Endodermal cell (in vitro differentiated cells): Measurements from ENCODE around the gene OR4D2. TPM values are rescaled to one million over a fixed set of nuclear protein-coding genes. Genes with fewer than 3 reads are reported as not detected.

Experiments
- DNase-seq: peaks from one replicate; pipeline ENCODE4 v3.0.0-alpha.2; 2017
- H3K27ac ChIP-seq: 2 replicates; pipeline ENCODE4 v1.5.1; 2013; ENCODE audit warnings: mild to moderate bottlenecking, low read depth, low read length, moderate library complexity
- H3K27me3 ChIP-seq: 2 replicates; pipeline ENCODE4 v1.6.1; 2013; ENCODE audit warnings: mild to moderate bottlenecking, low read length, moderate library complexity; ENCODE audit not compliant: insufficient read depth, control insufficient read depth, poor library complexity, severe bottlenecking
- H3K36me3 ChIP-seq: 2 replicates; pipeline ENCODE4 v1.7.0; 2013; ENCODE audit warnings: mild to moderate bottlenecking, low read length, moderate library complexity; ENCODE audit not compliant: control insufficient read depth, insufficient read depth
- H3K4me1 ChIP-seq: one replicate; pipeline ENCODE4 v1.7.0; 2013; ENCODE audit warnings: low read length; ENCODE audit not compliant: control insufficient read depth, insufficient read depth
- H3K4me3 ChIP-seq: 2 replicates; pipeline ENCODE4 v1.5.1; 2013; ENCODE audit warnings: mild to moderate bottlenecking, low read length, moderate library complexity
- H3K9ac ChIP-seq: 2 replicates; pipeline ENCODE4 v1.6.1; 2013; ENCODE audit warnings: mild to moderate bottlenecking, low read length, moderate library complexity; ENCODE audit not compliant: poor library complexity, severe bottlenecking; ENCODE audit errors: extremely low read depth
- H3K9me3 ChIP-seq: 2 replicates; pipeline ENCODE4 v1.6.1; 2013; ENCODE audit warnings: mild to moderate bottlenecking, low read length, moderate library complexity; ENCODE audit not compliant: control insufficient read depth
- H3K27ac Mint-ChIP-seq: 2 replicates; pipeline ENCODE4 v1.8.0; 2020; ENCODE audit warnings: mixed read lengths
- H3K27me3 Mint-ChIP-seq: 2 replicates; pipeline ENCODE4 v1.8.0; 2021; ENCODE audit warnings: mild to moderate bottlenecking, mixed read lengths; ENCODE audit not compliant: insufficient read depth
- H3K36me3 Mint-ChIP-seq: 2 replicates; pipeline ENCODE4 v1.8.0; 2020; ENCODE audit warnings: low read depth, mixed read lengths
- H3K4me1 Mint-ChIP-seq: 2 replicates; pipeline ENCODE4 v1.8.0; 2020; ENCODE audit warnings: mixed read lengths
- H3K4me3 Mint-ChIP-seq: 2 replicates; pipeline ENCODE4 v1.8.0; 2020; ENCODE audit warnings: mild to moderate bottlenecking, moderate library complexity, mixed read lengths
- H3K9me3 Mint-ChIP-seq: 2 replicates; pipeline ENCODE4 v1.8.0; 2020; ENCODE audit warnings: mild to moderate bottlenecking, mixed read lengths
- CTCF ChIP-seq: fragments of 200-600 bp; sonication (generic); conservative IDR thresholded peaks from 2 replicates; pipeline ENCODE4 v1.5.0; 2021; ENCODE audit warnings: antibody characterized with exemption, mild to moderate bottlenecking
- WGBS, 2 experiments: methylation state at CpG; one replicate each; pipeline versions ENCODE4 v1.1.5 to v1.1.7; 2013; ENCODE audit warnings: missing lambda C conversion rate in 2 of 2, mixed read lengths in 1 of 2; ENCODE audit not compliant: insufficient coverage in 1 of 2, insufficient read length in 1 of 2; 5-methylcytosine and 5-hydroxymethylcytosine counted together
- total RNA-seq, 2 donors: library from RNA; stranded (reverse); fragmentation: NEBNext Ultra II Directional in 1 of 2; extraction: Animal tissue kit (Norgen Biotek cat#: 25700) in 1 of 2; gene quantifications; 2 replicates in 1 of 2; 3 replicates in 1 of 2; pipeline ENCODE4 v1.2.1, GENCODE V29; 2021

OR4D2 gene
- total RNA-seq, 2 donors from 2014 or later = not detected

DNA sequence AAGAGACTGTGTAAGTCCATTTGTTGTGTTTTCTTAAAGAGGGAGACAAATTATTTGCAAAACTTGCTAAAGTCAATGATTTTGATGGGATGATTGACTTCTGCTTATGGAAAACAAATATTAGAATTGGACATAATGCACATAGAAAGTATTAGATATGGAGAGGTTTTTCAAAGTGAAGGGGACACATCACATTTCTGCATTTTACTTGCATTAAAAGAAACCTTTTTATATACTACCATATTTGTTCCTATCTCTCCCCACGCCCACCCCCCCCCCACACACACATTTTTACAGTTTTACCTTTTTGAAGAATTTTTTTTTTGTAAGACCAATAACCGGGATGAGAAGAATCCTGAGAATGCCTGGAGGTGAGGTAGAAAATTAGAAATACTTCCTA is 8.6 kb upstream of the OR4D2 start:
- no peak overlapping the region for H3K27ac ChIP-seq
- Mint-ChIP-seq H3K9me3 (no peaks in the 10 kb centered on the region), H3K4me3 (no peak overlapping the region), H3K27ac (no peak overlapping the region), H3K4me1 (no peaks in the 10 kb centered on the region), H3K27me3 (peaks cover 85% of the 10 kb centered on the region), H3K36me3 (no peaks in the 10 kb centered on the region)
- TF ChIP-seq CTCF = no peak
- no peak for DNase-seq
- WGBS, 2 experiments = 100% methylated on average over 1 of the region's 2 CpGs; no CpG with 5 or more reads in 1 of the 2 experiments
- H3K9me3 ChIP-seq = no peaks in the 10 kb centered on the region
- no peaks in the 10 kb centered on the region for H3K4me1 ChIP-seq
- peaks cover 97% of the 10 kb centered on the region for H3K27me3 ChIP-seq
- no peaks in the 10 kb centered on the region for H3K36me3 ChIP-seq
- no peak overlapping the region for H3K9ac ChIP-seq
- no peak overlapping the region for H3K4me3 ChIP-seq

DNA sequence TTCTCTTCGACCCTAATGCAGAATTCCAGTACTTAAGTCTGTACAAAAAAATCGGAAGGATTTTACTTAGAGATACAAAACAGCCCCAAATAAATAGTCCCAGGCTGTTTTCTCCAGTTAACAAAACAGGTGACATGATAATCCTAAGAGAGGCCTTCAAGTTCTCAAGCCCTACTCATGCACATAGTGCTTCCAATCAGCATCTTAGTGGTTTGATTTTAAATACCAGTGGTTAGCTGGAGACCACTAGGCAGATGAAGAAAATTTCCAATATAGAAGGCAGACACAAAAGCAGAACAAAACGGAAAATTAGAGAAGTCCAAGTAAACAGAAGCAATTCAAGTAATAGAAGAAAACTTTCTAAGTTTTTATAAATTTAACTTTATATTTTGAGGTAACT is 5.2 kb upstream of the OR4D2 start:
- H3K4me1 ChIP-seq = no peaks in the 10 kb centered on the region
- H3K4me3 Mint-ChIP-seq = no peak overlapping the region
- H3K27me3 ChIP-seq = peaks cover 97% of the 10 kb centered on the region
- H3K36me3 ChIP-seq = no peaks in the 10 kb centered on the region
- H3K27me3 Mint-ChIP-seq = peaks cover 72% of the 10 kb centered on the region
- no peak for TF ChIP-seq CTCF
- WGBS, 2 experiments = 78 to 94% methylated on average over 2 to 3 of the region's 3 CpGs
- no peaks in the 10 kb centered on the region for H3K36me3 Mint-ChIP-seq
- no peak overlapping the region for H3K27ac ChIP-seq
- no peaks in the 10 kb centered on the region for H3K9me3 ChIP-seq
- H3K9ac ChIP-seq = no peak overlapping the region
- H3K4me3 ChIP-seq = no peak overlapping the region
- no peak for DNase-seq
- no peaks in the 10 kb centered on the region for H3K9me3 Mint-ChIP-seq
- no peak overlapping the region for H3K27ac Mint-ChIP-seq
- H3K4me1 Mint-ChIP-seq = no peaks in the 10 kb centered on the region

DNA sequence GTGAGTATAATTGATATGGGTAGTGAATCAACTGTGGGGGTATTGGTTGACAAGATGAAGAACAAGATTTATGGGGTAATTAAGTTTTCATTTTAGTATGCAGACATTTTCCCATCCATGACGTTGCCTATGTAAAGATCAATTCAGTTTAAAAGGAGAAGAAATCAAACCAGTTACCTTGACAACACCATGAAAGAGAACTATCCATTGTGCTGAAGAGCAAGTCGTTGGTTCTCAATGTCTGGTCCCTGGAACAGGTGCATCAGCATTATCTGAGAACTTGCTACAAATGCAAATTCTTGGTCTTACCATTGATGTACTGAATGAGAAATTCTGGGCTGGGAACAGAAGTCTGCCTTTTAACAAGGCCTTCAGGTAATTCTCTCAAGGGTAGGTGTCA is 801 bp upstream of the OR4D2 start:
- peaks cover 2% of the 10 kb centered on the region for H3K9me3 Mint-ChIP-seq
- Histone ChIP-seq H3K4me3 (no peak overlapping the region), H3K27me3 (peaks cover 92% of the 10 kb centered on the region), H3K4me1 (no peaks in the 10 kb centered on the region), H3K36me3 (no peaks in the 10 kb centered on the region), H3K9ac (no peak overlapping the region), H3K27ac (no peak overlapping the region), H3K9me3 (no peaks in the 10 kb centered on the region)
- peaks cover 68% of the 10 kb centered on the region for H3K27me3 Mint-ChIP-seq
- TF ChIP-seq CTCF = no peak
- WGBS, 2 experiments = 23 to 28% methylated on average over 2 of the region's 2 CpGs
- H3K4me1 Mint-ChIP-seq = no peaks in the 10 kb centered on the region
- H3K4me3 Mint-ChIP-seq = no peak overlapping the region
- no peak for DNase-seq
- H3K27ac Mint-ChIP-seq = no peak overlapping the region
- no peaks in the 10 kb centered on the region for H3K36me3 Mint-ChIP-seq
